Uterus (tissue), 2 donors: ENCODE results near the gene ADA.

Experiments
- CTCF ChIP-seq, 4 experiments: fragments of 200-600 bp in 2 of 4; fragments of 450-650 bp in 2 of 4; sonication (generic) in 2 of 4; IDR thresholded peaks; one replicate each; pipeline ENCODE4 v1.5.1; 2016 to 2019; ENCODE audit warnings: antibody characterized with exemption in 4 of 4, mild to moderate bottlenecking in 2 of 4, moderate library complexity in 1 of 4
- POLR2A ChIP-seq, 2 donors: fragments of 450-650 bp; IDR thresholded peaks; one replicate each; pipeline ENCODE4 v1.6.1; 2016; ENCODE audit warnings: antibody characterized with exemption in 2 of 2, mild to moderate bottlenecking in 1 of 2, moderate library complexity in 1 of 2

- TF ChIP-seq CTCF (IDR thresholded peaks at IDR 0.05) (no peak), POLR2A (IDR thresholded peaks at IDR 0.05) (no peak)
These were observed 39.4 kb upstream of the ADA start for GRCh38 chr20:44690781-44691423.
